Measurements from ENCODE around the gene CROCC2.

Gene CROCC2

DNA sequence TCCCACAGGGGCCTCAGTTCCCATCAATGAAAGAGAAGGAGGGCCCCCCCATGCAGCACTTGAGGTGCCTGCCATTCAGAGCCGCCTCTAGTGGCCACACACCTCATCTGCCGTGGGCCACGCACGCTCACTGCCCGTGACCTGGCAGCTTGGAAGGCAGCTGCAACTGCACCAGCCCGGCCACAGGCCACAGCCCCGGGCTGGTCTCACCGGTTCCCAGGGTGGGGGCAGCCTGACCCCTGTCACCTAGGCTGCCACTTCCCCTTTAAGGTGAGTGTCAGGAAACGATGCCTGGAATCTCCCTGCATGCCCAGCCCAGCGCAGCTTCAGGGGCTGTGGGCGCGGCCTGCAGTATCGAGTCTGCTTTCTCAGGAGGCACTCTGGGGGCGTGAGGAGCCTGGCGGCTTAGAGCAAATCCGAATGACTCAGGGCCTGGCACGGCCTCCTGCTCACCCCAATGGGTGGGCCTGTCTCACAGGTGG, 12.7 kb upstream of the CROCC2 start:
- no peak overlapping the region for H3K4me3 ChIP-seq (replicated peaks; ENCODE audit: low read depth, low read length)
- TF ChIP-seq, protein P1, sequence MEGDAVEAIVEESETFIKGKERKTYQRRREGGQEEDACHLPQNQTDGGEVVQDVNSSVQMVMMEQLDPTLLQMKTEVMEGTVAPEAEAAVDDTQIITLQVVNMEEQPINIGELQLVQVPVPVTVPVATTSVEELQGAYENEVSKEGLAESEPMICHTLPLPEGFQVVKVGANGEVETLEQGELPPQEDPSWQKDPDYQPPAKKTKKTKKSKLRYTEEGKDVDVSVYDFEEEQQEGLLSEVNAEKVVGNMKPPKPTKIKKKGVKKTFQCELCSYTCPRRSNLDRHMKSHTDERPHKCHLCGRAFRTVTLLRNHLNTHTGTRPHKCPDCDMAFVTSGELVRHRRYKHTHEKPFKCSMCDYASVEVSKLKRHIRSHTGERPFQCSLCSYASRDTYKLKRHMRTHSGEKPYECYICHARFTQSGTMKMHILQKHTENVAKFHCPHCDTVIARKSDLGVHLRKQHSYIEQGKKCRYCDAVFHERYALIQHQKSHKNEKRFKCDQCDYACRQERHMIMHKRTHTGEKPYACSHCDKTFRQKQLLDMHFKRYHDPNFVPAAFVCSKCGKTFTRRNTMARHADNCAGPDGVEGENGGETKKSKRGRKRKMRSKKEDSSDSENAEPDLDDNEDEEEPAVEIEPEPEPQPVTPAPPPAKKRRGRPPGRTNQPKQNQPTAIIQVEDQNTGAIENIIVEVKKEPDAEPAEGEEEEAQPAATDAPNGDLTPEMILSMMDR (IDR thresholded peaks at IDR 0.05; ENCODE audit: low read depth, low read length, missing control alignments), result no peak
- no peak for DNase-seq (ENCODE audit: extremely low read depth, low read depth)

DNA sequence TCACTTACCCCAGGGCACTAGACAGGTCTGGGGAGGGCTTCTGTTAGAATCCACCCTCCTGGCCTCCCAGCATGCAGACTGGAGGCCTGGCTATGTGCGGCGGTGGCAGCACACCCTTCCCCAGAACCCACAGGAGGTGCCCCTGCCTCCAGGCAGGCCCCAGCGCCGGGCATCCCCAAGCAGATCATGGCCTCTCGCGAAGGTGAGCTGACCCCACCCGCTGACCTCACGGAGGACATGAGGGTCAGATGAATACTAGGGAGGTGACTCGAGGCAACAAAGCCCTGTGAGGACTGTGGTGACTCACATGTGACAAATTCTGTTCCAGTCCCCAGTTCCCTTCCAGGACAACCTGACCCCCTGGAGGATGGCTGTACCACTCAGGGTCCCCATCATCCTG, 12.1 kb upstream of the CROCC2 start:
- H3K4me3 ChIP-seq (replicated peaks; ENCODE audit: low read depth, low read length), result no peak overlapping the region
- TF ChIP-seq, protein P1 (IDR thresholded peaks at IDR 0.05; ENCODE audit: low read depth, low read length, missing control alignments), result no peak
- no peak for DNase-seq (ENCODE audit: extremely low read depth, low read depth)

DNA sequence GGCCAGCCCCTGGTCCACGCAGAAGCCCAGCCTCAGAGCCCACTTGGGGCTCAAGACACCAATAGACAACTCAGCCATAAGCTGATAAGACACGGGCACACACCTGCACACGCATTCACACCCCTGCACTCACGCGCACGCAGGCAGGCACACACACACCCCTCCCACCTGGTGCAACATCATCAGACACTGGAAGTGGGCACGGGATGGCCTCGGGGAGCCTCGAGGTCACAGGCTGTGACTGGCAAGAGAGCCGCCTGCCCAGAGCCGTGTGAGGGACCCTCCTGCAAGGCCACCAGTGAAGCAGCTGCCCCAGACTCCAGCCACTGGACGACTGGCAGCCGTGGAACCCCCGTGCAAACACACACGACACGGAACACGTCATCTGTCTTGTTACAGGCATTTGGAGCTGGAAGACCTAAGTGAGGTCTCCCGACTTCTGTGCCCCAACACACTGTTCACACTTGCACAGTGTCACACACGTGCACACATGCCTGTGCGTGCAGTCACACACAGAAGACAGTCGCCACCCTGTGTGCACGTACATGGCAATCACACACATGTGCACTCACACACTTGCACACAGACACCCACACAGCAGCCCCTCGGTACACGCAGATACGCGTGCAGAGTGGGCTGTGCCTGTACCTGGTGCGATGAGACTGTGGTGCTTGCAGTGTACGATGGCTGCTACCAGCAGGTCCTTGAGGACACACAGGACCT, 11.1 kb upstream of the CROCC2 start:
- no peak for DNase-seq (ENCODE audit: extremely low read depth, low read depth)
- no peak overlapping the region for H3K4me3 ChIP-seq (replicated peaks; ENCODE audit: low read depth, low read length)
- TF ChIP-seq, protein P1 (IDR thresholded peaks at IDR 0.05; ENCODE audit: low read depth, low read length, missing control alignments), result no peak

DNA sequence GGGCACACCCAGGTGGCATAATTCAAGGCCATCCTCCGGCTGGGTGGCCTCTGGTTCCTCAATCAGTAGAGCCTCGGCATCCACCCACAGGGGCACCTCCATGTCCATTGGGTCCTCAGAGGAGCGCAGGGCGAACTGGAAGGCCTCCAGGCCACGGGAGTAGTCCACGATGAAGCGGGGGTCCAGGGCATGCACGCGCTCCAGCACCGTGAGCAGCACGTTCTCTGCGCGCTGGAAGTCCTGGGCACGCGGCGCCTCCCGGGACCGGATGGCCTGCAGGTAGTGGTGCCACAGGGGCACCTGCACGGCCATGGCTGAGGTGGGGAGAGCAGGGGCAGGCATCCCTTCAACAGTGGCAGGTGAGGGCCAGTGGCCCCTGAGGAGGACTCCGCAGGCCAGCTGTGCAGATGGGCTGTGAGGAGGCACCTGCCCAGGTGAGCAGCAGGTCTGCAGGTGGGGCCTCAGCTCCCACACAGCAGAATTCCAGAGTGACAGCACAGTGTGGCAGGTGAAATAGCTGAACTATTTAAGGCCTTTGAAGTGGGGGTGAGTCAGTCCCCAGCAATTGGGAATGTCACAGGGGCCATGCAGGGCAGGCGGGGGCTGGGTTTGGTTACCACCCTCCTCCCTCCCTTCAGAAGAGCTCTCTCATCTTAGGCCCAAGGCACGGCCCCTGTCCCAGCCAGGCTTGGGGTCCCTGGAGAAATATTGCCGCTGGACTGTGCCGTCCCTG, 10.3 kb upstream of the CROCC2 start, which contains the start of gene MAB21L4:
TSS of gene MAB21L4 (minus strand) at position 501 of the 733 bp plus-strand sequence. CDS start at position 342, 159 bp downstream.
- no peak for DNase-seq (ENCODE audit: extremely low read depth, low read depth)
- TF ChIP-seq, protein P1 (IDR thresholded peaks at IDR 0.05; ENCODE audit: low read depth, low read length, missing control alignments), result no peak

DNA sequence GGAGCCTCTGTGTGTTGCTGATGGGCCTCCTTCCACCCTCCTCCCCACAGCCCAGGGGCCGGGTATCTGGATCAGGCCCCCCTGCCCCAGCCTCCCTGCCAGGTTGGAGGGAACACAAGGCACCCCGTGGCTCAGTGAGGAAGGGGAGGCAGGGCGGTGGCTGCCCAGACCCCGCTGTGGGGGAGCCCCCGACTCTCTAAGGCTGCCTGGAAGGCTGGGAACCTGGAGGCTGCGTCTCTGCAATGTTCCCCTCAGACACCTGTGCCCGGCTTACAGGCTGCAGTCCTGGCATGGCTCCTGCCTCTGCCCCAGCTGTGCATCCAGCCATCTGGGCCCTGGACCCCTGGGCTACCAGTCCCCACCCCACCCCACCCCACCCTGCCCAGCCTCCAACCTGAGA, 9.7 kb upstream of the CROCC2 start:
- no peak for DNase-seq (ENCODE audit: extremely low read depth, low read depth)
- TF ChIP-seq, protein P1 (IDR thresholded peaks at IDR 0.05; ENCODE audit: low read depth, low read length, missing control alignments), result no peak
- no peak overlapping the region for H3K4me3 ChIP-seq (replicated peaks; ENCODE audit: low read depth, low read length)

More for the DNA sequence above, 10.3 kb upstream of the CROCC2 start, which contains the start of gene MAB21L4:
- no peak within 1 kb of the TSS for H3K4me3 ChIP-seq (replicated peaks; ENCODE audit: low read depth, low read length)

DNA sequence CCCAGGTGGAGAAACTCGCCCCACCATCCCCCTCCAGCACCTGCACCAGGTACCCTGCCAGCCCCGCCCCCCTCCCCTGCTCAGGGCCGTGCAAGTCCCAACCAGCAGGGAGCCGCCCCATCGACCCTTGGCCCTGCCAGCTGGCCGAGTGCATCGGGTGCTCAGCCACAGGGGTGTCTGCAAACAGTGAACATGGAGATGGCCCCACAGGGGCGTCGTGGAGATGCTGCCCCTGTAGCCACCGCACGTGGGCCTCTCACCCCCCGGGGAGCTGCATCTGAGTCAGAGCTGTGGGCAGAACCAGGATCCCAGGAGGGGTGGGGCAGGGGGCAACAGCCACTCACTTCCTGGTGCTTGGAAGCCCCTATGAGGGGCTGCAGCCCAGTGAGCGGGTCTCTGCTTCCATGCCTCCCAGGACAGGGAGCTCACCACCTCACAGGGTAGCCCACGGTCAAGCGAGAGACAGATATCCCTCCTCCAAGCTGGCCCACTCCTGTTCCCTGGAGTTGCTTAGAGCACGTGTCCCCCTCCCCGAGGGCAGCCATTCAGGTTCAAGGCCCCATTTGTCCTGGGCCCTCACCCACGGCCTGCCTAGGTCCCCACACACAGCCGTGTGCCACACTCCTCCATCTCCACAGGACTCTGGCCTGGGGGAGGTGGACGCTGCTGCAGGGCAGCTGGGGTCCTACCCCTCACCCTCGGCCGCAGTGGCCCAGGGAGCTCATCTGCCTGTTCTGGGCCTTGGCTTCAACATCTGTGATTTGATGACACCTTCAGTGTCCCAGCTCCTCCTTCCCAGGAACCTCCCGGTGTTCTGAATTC, 9.1 kb upstream of the CROCC2 start:
- no peak overlapping the region for H3K4me3 ChIP-seq (replicated peaks; ENCODE audit: low read depth, low read length)
- TF ChIP-seq, protein P1 (IDR thresholded peaks at IDR 0.05; ENCODE audit: low read depth, low read length, missing control alignments), result no peak
- no peak for DNase-seq (ENCODE audit: extremely low read depth, low read depth)
